MCF 10A (cell line): ENCODE results near the gene SEMA3F. TPM values are rescaled to one million over a fixed set of nuclear protein-coding genes. Genes with fewer than 3 reads are reported as not detected.

Experiments
- BruUV-seq: library from RNA; stranded (reverse); fragments of 400-500 nt; replicated peaks from 2 replicates; lab custom pipeline; 2021; lab: Mats Ljungman, UMichigan
- CTCF ChIA-PET: fragments of 300-600 bp; sonication (Branson Sonifier 250); formaldehyde crosslinking; extraction: SDS; loops from one replicate; lab custom pipeline; 2021; ENCODE audit warnings: antibody characterized with exemption, inconsistent platforms; lab: Yijun Ruan, JAX
- POLR2A ChIA-PET: fragments of 300-600, 350-650 bp; sonication (Branson Sonifier 250); formaldehyde crosslinking; extraction: SDS; loops from one replicate; lab custom pipeline; 2020; ENCODE audit warnings: antibody characterized with exemption, inconsistent platforms; lab: Yijun Ruan, JAX
- DNase-seq: peaks from one replicate; pipeline ENCODE4 v3.0.0-alpha.2; 2018; ENCODE audit not compliant: unreplicated experiment
- H3K27ac Mint-ChIP-seq: one replicate; pipeline ENCODE4 v1.8.0; 2022; ENCODE audit warnings: mild to moderate bottlenecking, low read depth, mixed read lengths; ENCODE audit not compliant: unreplicated experiment
- H3K27me3 Mint-ChIP-seq: one replicate; pipeline ENCODE4 v1.8.0; 2022; ENCODE audit warnings: mixed read lengths; ENCODE audit not compliant: insufficient read depth, unreplicated experiment
- H3K36me3 Mint-ChIP-seq: one replicate; pipeline ENCODE4 v1.8.0; 2022; ENCODE audit warnings: mild to moderate bottlenecking, moderate library complexity, mixed read lengths; ENCODE audit not compliant: insufficient read depth, unreplicated experiment
- H3K4me1 Mint-ChIP-seq: one replicate; pipeline ENCODE4 v1.8.0; 2022; ENCODE audit warnings: mixed read lengths; ENCODE audit not compliant: insufficient read depth, unreplicated experiment
- H3K4me3 Mint-ChIP-seq: one replicate; pipeline ENCODE4 v1.8.0; 2022; ENCODE audit warnings: mild to moderate bottlenecking, moderate library complexity, mixed read lengths; ENCODE audit not compliant: unreplicated experiment
- H3K9me3 Mint-ChIP-seq: one replicate; pipeline ENCODE4 v1.8.0; 2022; ENCODE audit warnings: mixed read lengths; ENCODE audit not compliant: unreplicated experiment
- intact Hi-C: fragments of 100-400 bp; cut with micrococcal nuclease; formaldehyde crosslinking; loops from 2 replicates; pipeline ENCODE4 v1.14.1; 2022
- total RNA-seq: library from RNA; stranded (reverse); gene quantifications from 2 replicates; pipeline ENCODE4 v1.2.3, GENCODE V29; 2022
- TF ChIP-seq, protein P1 (sequence below): fragments of 200-600 bp; IDR thresholded peaks from one replicate; pipeline ENCODE4 v1.8.0; 2022; ENCODE audit warnings: antibody characterized with exemption, mild to moderate bottlenecking; ENCODE audit not compliant: unreplicated experiment

Gene SEMA3F
- total RNA-seq, 1 experiment from 2014 or later: 34.6 TPM

DNA sequence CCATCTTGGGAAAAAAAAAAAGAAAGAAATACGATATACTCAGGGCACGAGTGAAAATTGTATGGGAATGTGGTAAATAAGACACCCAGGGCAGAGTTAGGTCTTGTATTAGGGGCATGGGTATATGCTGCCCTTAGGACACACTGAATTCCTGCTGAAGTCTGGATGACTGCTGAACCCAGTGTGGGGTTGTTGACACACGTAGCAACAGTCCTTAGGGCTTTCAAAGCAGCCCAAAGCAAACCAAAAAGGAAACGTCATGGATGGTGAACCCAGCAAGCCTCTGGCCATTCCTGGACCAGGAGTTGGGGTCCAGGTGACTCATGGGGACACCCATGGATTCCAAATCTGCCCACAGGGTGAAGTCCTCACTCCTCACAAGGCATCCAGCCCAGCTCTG lies 27.1 kb upstream of the SEMA3F start:
- Mint-ChIP-seq H3K9me3 (no peaks in the 10 kb centered on the region), H3K27me3 (no peaks in the 10 kb centered on the region), H3K36me3 (peaks cover 7% of the 10 kb centered on the region), H3K27ac (no peak overlapping the region), H3K4me3 (no peak overlapping the region), H3K4me1 (peaks cover 8% of the 10 kb centered on the region)
- POLR2A ChIA-PET: no interaction called here
- no TSS peak for BruUV-seq
- no peak for DNase-seq
- TF ChIP-seq, protein P1, sequence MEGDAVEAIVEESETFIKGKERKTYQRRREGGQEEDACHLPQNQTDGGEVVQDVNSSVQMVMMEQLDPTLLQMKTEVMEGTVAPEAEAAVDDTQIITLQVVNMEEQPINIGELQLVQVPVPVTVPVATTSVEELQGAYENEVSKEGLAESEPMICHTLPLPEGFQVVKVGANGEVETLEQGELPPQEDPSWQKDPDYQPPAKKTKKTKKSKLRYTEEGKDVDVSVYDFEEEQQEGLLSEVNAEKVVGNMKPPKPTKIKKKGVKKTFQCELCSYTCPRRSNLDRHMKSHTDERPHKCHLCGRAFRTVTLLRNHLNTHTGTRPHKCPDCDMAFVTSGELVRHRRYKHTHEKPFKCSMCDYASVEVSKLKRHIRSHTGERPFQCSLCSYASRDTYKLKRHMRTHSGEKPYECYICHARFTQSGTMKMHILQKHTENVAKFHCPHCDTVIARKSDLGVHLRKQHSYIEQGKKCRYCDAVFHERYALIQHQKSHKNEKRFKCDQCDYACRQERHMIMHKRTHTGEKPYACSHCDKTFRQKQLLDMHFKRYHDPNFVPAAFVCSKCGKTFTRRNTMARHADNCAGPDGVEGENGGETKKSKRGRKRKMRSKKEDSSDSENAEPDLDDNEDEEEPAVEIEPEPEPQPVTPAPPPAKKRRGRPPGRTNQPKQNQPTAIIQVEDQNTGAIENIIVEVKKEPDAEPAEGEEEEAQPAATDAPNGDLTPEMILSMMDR: no peak
- intact Hi-C loops: no loop called here
- CTCF ChIA-PET: interaction anchor here (16.6 kb wide), 1 partner anchor 61 kb away, joined by 245 read pairs; the partner anchor contains the start of gene GNAT1

DNA sequence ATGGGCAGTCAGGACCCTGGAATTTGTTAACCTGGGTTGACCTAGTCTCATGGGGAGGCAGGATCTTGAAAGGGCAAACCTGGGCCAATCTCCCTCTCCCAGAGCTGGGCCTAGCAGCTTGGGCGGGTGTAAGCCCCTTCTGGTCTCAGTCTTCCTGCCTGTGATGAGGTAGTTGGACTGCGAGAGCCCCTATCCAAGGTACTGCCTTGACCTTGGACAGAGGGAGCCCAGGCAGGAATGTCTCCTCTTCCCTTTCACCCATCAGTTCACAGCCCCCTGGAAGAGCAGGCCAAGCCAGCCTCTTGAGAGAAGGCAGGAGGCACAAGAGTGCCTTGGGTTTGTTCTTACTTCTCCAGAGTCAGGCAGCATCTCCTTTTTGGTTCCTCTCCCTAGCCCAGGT lies 24.7 kb upstream of the SEMA3F start:
- BruUV-seq: no TSS peak
- Mint-ChIP-seq H3K4me3 (no peak overlapping the region), H3K9me3 (no peaks in the 10 kb centered on the region), H3K36me3 (peaks cover 3% of the 10 kb centered on the region), H3K27me3 (no peaks in the 10 kb centered on the region), H3K27ac (no peak overlapping the region), H3K4me1 (peaks cover 8% of the 10 kb centered on the region)
- TF ChIP-seq, protein P1: no peak
- ChIA-PET POLR2A (interaction anchor here (0.6 to 1.1 kb wide), 3 partner anchors 13 to 116 kb away, joined by 3 read pairs; no protein-coding TSS in a partner anchor), CTCF (interaction anchor here (0.7 to 2.9 kb wide), 4 partner anchors 8 to 96 kb away, joined by 3 to 8 read pairs (median 3); no protein-coding TSS in a partner anchor)
- intact Hi-C loops: no loop called here
- no peak for DNase-seq

DNA sequence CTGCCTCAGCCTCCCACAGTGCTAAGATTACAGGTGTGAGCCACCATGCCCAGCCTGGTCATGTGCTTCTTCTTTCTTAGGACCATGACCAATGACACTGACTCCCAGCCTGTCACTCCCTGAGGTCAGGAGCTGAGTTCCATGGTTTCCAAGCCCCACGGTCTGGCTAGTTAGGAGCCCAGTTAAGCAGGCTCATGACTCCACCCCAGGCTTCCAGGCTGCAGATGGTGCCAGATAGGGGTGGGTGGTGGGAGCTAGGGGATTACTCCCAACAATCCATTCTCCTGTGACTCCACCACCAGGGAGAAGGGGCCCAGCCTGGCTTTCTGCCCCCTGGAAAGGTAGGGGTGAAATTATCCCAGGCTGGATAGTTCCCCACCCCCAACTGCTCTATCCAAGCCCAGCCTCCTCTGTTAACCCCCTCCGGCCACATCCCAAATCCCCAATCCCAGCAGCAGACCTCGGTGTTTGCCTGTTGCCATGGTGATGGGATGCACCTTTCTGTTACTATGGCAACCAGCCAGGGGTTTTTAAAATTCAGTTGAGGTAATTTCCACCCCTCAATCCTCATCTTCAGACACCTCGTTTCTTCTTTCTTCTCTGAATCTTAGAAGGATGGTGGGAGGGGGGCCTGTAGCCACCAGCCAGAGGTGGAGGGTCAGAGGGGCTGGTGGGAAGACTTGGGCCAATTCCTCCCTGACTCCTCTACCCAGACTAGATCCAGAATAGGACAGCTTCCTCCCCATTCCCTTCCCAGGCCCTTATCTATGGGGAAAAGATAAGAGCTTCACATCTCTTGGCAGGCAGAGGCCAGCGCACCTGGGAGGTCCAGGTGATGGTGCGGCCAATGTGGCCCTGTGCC lies 22.5 kb upstream of the SEMA3F start:
- DNase-seq: no peak
- no peaks in the 10 kb centered on the region for H3K9me3 Mint-ChIP-seq
- no peak overlapping the region for H3K27ac Mint-ChIP-seq
- H3K4me3 Mint-ChIP-seq: no peak overlapping the region
- intact Hi-C loops: no loop called here
- no peaks in the 10 kb centered on the region for H3K4me1 Mint-ChIP-seq
- no peaks in the 10 kb centered on the region for H3K27me3 Mint-ChIP-seq
- POLR2A ChIA-PET: interaction anchor here (1.7 kb wide), 1 partner anchor 10 kb away, joined by 7 read pairs; no protein-coding TSS in a partner anchor
- H3K36me3 Mint-ChIP-seq: no peaks in the 10 kb centered on the region
- CTCF ChIA-PET: interaction anchor here (1.0 to 1.6 kb wide), 2 partner anchors 10 to 12 kb away, joined by 5 to 6 read pairs; no protein-coding TSS in a partner anchor
- no TSS peak for BruUV-seq
- TF ChIP-seq, protein P1: no peak

DNA sequence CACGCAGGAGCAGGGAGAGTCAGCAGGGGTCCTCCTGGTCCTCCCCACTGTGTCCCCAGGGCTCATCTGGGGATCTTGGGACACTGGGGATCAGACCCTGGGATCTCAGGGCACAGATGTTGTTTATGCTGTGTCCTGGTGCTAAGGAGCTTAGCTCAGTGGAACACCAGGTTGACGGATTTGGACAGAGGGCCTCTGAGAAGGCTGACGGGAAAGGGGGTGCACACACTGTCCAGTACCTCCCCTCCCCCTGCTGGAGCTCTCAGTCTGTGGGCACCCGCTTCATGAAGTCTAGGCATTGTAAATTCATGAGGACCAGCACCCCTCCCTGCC lies 21.9 kb upstream of the SEMA3F start:
- H3K4me3 Mint-ChIP-seq: no peak overlapping the region
- H3K36me3 Mint-ChIP-seq: no peaks in the 10 kb centered on the region
- intact Hi-C loops: no loop called here
- H3K27ac Mint-ChIP-seq: no peak overlapping the region
- H3K27me3 Mint-ChIP-seq: no peaks in the 10 kb centered on the region
- DNase-seq: no peak
- no TSS peak for BruUV-seq
- no peaks in the 10 kb centered on the region for H3K9me3 Mint-ChIP-seq
- TF ChIP-seq, protein P1: no peak
- CTCF ChIA-PET: interaction anchor here (0.6 to 1.6 kb wide), 3 partner anchors 11 to 123 kb away, joined by 3 to 6 read pairs (median 5); no protein-coding TSS in a partner anchor
- no peaks in the 10 kb centered on the region for H3K4me1 Mint-ChIP-seq
- POLR2A ChIA-PET: interaction anchor here (1.7 kb wide), 1 partner anchor 10 kb away, joined by 7 read pairs; no protein-coding TSS in a partner anchor
